Activated T-helper 1 cell treated with anti-CD3 and anti-CD28 coated beads, Interleukin-12 subunit alpha, Interleukin-12 subunit beta, Interleukin-2, Interleukin-4 antibody, amounts not matched to agents 30 ng/mL and 10 ng/mL and 1 ng/mL, durations not matched to agents 14 hours and 24 hours and 36 hours (primary cell): Measurements from ENCODE around the gene NSFL1C. TPM values are rescaled to one million over a fixed set of nuclear protein-coding genes. Genes with fewer than 3 reads are reported as not detected.

Experiments
- DNase-seq: peaks from one replicate; pipeline ENCODE4 v3.0.0; 2021; ENCODE audit warnings: low spot score
- H3K27ac Mint-ChIP-seq: one replicate; pipeline ENCODE4 v1.8.0; 2021; ENCODE audit warnings: mild to moderate bottlenecking, mixed read lengths
- H3K27me3 Mint-ChIP-seq: one replicate; pipeline ENCODE4 v1.8.0; 2022; ENCODE audit warnings: mild to moderate bottlenecking, moderate library complexity, mixed read lengths; ENCODE audit not compliant: insufficient read depth
- H3K36me3 Mint-ChIP-seq: one replicate; pipeline ENCODE4 v1.8.0; 2021; ENCODE audit warnings: low read depth, mixed read lengths
- H3K4me1 Mint-ChIP-seq: one replicate; pipeline ENCODE4 v1.8.0; 2021; ENCODE audit warnings: low read depth, mixed read lengths
- H3K4me3 Mint-ChIP-seq: one replicate; pipeline ENCODE4 v1.8.0; 2021; ENCODE audit warnings: mild to moderate bottlenecking, moderate library complexity, mixed read lengths
- H3K9me3 Mint-ChIP-seq: one replicate; pipeline ENCODE4 v1.8.0; 2021; ENCODE audit warnings: mixed read lengths
- intact Hi-C: fragments of 100-400 bp; cut with micrococcal nuclease; formaldehyde crosslinking; loops from one replicate; pipeline ENCODE4 v1.15.1; 2024
- total RNA-seq: library from RNA; stranded (reverse); gene quantifications from 2 replicates; pipeline ENCODE4 v1.2.3, GENCODE V29; 2022

NSFL1C gene
- total RNA-seq, 1 donor from 2014 or later: 111 TPM

GRCh38 chr20:1424336-1424735 lies 42.3 kb downstream of the NSFL1C start:
- Mint-ChIP-seq H3K36me3 (peaks cover 2% of the 10 kb centered on the region), H3K9me3 (peaks cover 16% of the 10 kb centered on the region), H3K4me3 (no peak overlapping the region), H3K27me3 (peaks cover 2% of the 10 kb centered on the region), H3K27ac (no peak overlapping the region), H3K4me1 (peaks cover 25% of the 10 kb centered on the region)
- DNase-seq: no peak
- intact Hi-C loops: no loop called here

DNA sequence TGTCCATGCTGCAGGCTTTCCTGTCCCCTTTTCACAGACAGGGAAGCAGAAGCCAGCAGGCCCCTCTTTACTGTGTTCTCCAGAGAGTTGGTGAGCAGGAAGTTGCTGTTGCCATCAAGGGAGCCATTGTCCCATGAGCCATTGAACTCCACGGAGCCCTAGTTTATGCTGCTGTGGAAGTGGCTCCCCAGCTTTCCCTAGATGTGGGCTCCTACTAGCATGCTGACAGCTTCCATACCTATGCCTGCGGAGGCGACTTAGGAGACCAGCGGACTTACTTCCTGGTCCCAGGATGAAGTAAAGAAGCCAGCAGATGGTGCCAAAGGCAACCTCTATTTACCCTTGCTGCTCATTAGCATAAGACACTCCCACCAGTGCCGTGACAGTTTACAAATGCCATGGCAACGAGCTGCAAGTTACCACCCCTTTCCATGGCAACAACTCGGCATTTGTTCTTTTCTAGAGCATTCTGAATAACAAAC lies 43.0 kb downstream of the NSFL1C start:
- Mint-ChIP-seq H3K27ac (no peak overlapping the region), H3K36me3 (peaks cover 5% of the 10 kb centered on the region), H3K27me3 (peaks cover 2% of the 10 kb centered on the region), H3K4me1 (peaks cover 25% of the 10 kb centered on the region), H3K4me3 (no peak overlapping the region), H3K9me3 (peaks cover 21% of the 10 kb centered on the region)
- no peak for DNase-seq
- intact Hi-C loops: no loop called here

- peaks cover 23% of the 10 kb centered on the region for H3K9me3 Mint-ChIP-seq
- intact Hi-C loops: no loop called here
- DNase-seq: no peak
- H3K27ac Mint-ChIP-seq: no peak overlapping the region
- H3K27me3 Mint-ChIP-seq: peaks cover 2% of the 10 kb centered on the region
- H3K4me1 Mint-ChIP-seq: peaks cover 25% of the 10 kb centered on the region
- H3K4me3 Mint-ChIP-seq: no peak overlapping the region
- H3K36me3 Mint-ChIP-seq: peaks cover 5% of the 10 kb centered on the region
These were observed 43.4 kb downstream of the NSFL1C start for GRCh38 chr20:1423206-1423605.

DNA sequence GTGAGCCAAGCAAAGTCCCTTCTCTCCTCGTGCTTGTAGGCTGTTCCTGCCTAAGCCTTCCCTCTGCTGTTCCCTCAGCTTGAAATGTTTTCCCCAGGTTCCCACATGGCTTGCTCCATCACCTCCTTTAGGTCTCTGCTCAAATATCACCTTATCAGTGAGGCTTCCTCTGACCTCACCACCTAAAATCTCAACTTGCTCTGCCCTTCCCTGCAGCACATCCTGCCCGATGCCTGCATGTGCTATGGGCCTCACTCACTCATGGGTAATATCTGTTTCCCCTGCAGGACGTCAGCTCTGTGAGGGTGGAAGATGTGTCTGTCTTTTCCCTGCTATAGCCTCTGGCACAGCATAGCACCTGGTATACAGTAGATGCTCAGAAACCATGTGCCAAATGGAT lies 43.9 kb downstream of the NSFL1C start:
- peaks cover 25% of the 10 kb centered on the region for H3K9me3 Mint-ChIP-seq
- peaks cover 22% of the 10 kb centered on the region for H3K4me1 Mint-ChIP-seq
- no peak overlapping the region for H3K27ac Mint-ChIP-seq
- intact Hi-C loops: no loop called here
- H3K4me3 Mint-ChIP-seq: no peak overlapping the region
- H3K27me3 Mint-ChIP-seq: peaks cover 2% of the 10 kb centered on the region
- H3K36me3 Mint-ChIP-seq: peaks cover 5% of the 10 kb centered on the region
- no peak for DNase-seq

DNA sequence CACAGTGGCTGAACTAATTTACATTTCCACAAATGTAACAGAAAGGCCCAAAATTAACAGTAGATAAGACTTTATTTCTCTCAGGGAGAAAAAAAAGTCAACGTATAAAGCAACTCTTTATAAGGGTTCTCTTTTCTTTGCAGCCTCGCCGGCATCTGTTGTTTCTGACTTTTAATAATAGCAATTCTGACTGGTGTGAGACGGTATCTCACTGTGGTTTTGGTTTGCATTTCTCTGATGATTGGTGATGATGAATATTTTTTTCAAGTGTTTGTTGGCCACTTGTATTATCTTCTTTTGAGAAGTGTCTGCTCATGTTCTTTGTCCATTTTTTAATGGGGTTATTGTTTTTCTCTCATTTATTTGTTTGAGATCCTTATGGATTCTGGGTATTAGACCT lies 46.6 kb downstream of the NSFL1C start:
- no peak for DNase-seq
- Mint-ChIP-seq H3K27ac (no peak overlapping the region), H3K27me3 (peaks cover 5% of the 10 kb centered on the region), H3K4me1 (peaks cover 14% of the 10 kb centered on the region), H3K9me3 (peaks cover 25% of the 10 kb centered on the region), H3K4me3 (no peak overlapping the region), H3K36me3 (peaks cover 5% of the 10 kb centered on the region)
- intact Hi-C loops: no loop called here

- DNase-seq: no peak
- Mint-ChIP-seq H3K4me3 (no peak overlapping the region), H3K4me1 (peaks cover 14% of the 10 kb centered on the region), H3K36me3 (peaks cover 5% of the 10 kb centered on the region), H3K27ac (no peak overlapping the region), H3K27me3 (peaks cover 15% of the 10 kb centered on the region), H3K9me3 (peaks cover 25% of the 10 kb centered on the region)
- intact Hi-C loops: no loop called here
These were observed 48.3 kb downstream of the NSFL1C start for GRCh38 chr20:1418350-1418749.

DNA sequence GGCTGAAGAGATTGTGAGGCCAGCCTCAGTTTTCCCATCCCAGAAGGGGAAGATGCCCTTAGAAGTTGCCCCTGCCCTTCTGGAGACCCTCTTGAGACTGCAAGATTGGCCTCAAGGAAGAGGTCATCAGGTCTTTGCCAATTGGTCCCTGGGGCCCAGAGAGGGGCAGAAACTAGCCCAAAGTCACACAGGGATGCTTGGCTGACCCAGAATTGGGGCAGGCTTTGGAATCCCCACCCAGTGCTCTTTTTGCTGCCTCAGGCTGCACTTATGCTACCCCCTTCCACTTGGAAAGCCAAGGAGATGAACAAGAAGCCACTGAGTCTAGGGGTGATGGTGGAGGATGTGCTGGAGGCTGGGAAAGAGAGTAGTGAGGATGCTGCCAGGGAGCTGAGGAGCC lies 48.9 kb downstream of the NSFL1C start:
- no peak overlapping the region for H3K27ac Mint-ChIP-seq
- peaks cover 5% of the 10 kb centered on the region for H3K36me3 Mint-ChIP-seq
- H3K27me3 Mint-ChIP-seq: peaks cover 20% of the 10 kb centered on the region
- peaks cover 25% of the 10 kb centered on the region for H3K9me3 Mint-ChIP-seq
- H3K4me1 Mint-ChIP-seq: peaks cover 11% of the 10 kb centered on the region
- no peak overlapping the region for H3K4me3 Mint-ChIP-seq
- intact Hi-C loops: no loop called here
- DNase-seq: no peak

- no peak overlapping the region for H3K4me3 Mint-ChIP-seq
- H3K4me1 Mint-ChIP-seq: peaks cover 8% of the 10 kb centered on the region
- peaks cover 24% of the 10 kb centered on the region for H3K9me3 Mint-ChIP-seq
- H3K36me3 Mint-ChIP-seq: peaks cover 5% of the 10 kb centered on the region
- H3K27me3 Mint-ChIP-seq: peaks cover 25% of the 10 kb centered on the region
- intact Hi-C loops: no loop called here
- H3K27ac Mint-ChIP-seq: no peak overlapping the region
- DNase-seq: no peak
These were observed 49.4 kb downstream of the NSFL1C start for GRCh38 chr20:1417273-1417672.

DNA sequence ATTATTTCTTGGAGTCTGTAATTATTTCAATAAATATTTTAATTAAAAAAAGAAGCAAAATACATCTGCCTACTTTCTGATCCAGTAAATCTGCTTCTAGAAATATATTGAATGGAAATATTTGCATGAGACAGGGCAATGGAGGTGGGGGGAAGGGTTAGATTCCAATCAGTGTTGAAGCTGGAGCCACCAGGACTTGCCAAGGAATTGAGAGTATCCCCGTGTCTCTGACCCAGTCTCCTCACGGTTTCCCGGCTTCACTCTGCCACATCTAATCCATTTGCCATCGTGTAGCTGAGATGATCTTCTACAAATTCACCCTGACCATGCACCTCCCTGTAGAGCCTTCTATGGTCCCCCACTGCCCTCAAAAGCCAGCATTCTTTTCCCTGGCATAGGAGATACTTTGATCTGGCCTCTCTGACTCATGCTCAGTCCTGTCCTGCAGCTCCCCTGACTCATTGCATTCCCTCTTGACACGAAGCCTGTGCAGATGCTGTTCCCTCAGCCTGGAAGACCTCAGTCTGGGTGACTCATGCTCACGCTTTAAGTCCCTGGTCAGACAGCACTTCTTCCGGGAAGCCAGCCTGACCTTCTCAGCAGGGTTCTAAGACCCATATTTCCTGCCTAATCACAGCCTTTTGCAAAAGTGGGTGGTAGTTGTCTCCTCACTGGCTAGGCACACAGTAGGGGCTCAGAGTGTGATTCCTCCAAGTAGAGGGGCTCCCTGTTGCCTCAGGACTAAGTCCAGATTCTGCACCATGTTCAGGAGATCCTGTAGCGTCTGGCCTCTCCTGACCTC lies 50.8 kb downstream of the NSFL1C start:
- DNase-seq: no peak
- peaks cover 3% of the 10 kb centered on the region for H3K36me3 Mint-ChIP-seq
- intact Hi-C loops: no loop called here
- H3K27ac Mint-ChIP-seq: no peak overlapping the region
- H3K4me1 Mint-ChIP-seq: peaks cover 8% of the 10 kb centered on the region
- H3K9me3 Mint-ChIP-seq: peaks cover 19% of the 10 kb centered on the region
- H3K4me3 Mint-ChIP-seq: no peak overlapping the region
- peaks cover 29% of the 10 kb centered on the region for H3K27me3 Mint-ChIP-seq

GRCh38 chr20:1414982-1415381 lies 51.7 kb downstream of the NSFL1C start:
- Mint-ChIP-seq H3K27me3 (peaks cover 29% of the 10 kb centered on the region), H3K9me3 (peaks cover 15% of the 10 kb centered on the region), H3K4me3 (no peak overlapping the region), H3K27ac (no peak overlapping the region), H3K36me3 (peaks cover 3% of the 10 kb centered on the region), H3K4me1 (peaks cover 8% of the 10 kb centered on the region)
- DNase-seq: no peak
- intact Hi-C loops: no loop called here

DNA sequence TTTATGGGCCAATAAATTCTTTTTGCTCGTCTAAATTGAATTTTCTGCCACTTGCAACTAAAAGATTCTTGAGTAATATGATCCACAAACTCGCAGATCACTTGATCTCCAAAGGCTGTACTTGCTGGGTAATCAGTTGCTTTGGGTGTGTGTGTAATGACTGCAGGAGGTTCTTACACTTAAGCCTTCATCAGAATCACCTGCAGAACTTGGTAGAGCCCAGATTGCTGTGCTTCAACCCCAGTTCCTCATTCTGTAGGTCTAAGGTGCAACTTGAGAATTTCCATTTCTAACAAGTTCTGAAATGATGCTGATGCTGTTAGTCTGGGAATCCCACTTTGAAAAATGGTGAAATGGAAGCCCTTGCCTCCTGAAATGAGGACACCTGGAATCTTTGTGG lies 60.8 kb downstream of the NSFL1C start:
- Mint-ChIP-seq H3K27me3 (peaks cover 16% of the 10 kb centered on the region), H3K27ac (no peak overlapping the region), H3K36me3 (peaks cover 2% of the 10 kb centered on the region), H3K4me3 (no peak overlapping the region), H3K9me3 (peaks cover 4% of the 10 kb centered on the region), H3K4me1 (peaks cover 9% of the 10 kb centered on the region)
- DNase-seq: no peak
- intact Hi-C loops: no loop called here

DNA sequence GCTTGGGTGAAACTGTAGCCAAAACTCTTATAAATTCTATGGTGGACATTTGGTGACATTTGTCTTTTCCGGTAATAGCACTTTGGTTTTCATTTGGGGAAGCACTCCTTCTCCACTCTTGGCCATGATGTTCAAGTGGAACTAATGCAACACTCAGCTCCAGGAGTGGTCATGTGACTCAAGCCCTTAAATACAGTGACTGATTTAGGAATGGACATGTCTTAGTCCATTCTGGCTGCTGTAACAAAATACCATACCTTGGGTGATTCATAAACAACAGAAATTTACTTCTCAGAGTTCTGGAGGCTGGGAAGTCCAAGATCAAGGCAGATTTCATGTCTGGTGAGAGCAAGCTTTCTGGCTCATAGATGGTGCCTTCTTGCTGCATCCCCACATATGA lies 63.0 kb downstream of the NSFL1C start:
- Mint-ChIP-seq H3K4me3 (no peak overlapping the region), H3K27me3 (peaks cover 22% of the 10 kb centered on the region), H3K9me3 (peaks cover 4% of the 10 kb centered on the region), H3K27ac (no peak overlapping the region), H3K4me1 (peaks cover 9% of the 10 kb centered on the region), H3K36me3 (peaks cover 2% of the 10 kb centered on the region)
- intact Hi-C loops: no loop called here
- DNase-seq: no peak

- Mint-ChIP-seq H3K4me3 (no peak overlapping the region), H3K4me1 (peaks cover 10% of the 10 kb centered on the region), H3K27me3 (peaks cover 28% of the 10 kb centered on the region), H3K9me3 (peaks cover 5% of the 10 kb centered on the region), H3K27ac (no peak overlapping the region), H3K36me3 (peaks cover 2% of the 10 kb centered on the region)
- no peak for DNase-seq
- intact Hi-C loops: no loop called here
These were observed 64.5 kb downstream of the NSFL1C start for GRCh38 chr20:1402149-1402548.
